ENCODE results near the gene EEF2.
"Not testable (repeated sequence)": the region's sequence is repeated elsewhere in the genome, so short reads cannot be mapped to it uniquely, and the experiment has no call there.

EEF2 gene

DNA sequence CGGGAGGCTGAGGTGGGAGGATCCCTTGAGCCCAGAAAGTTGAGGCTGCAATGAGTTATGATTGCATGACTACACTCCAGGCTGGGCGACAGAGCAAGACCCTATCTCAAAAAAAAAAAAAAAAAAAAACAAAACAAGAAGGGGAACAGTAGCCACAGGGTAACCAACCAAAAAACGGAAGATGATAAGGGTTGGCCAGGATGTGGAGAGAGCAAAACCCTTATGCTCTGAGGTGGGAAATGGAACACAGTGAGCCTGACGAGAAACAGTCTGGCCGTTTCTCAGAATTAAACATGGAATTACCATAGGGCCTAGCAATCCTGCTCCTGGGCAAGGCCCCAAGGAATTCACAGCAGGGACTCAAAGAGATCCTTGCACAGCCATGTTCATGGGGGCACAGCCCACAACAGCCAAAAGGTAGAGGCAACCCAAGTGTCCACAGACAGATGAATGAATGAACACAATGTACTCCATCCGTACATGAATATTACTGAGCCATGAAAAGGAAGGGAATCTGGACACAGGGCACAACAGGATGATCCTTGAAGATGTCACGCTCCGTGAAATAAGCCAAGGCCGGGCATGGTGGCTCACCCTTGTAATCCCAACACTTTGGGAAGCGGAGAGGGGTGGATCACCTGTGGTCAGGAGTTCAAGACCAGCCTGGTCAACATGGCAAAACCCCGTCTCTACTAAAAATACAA, 41.1 kb downstream of the EEF2 start:
- no peak for DNase-seq

DNA sequence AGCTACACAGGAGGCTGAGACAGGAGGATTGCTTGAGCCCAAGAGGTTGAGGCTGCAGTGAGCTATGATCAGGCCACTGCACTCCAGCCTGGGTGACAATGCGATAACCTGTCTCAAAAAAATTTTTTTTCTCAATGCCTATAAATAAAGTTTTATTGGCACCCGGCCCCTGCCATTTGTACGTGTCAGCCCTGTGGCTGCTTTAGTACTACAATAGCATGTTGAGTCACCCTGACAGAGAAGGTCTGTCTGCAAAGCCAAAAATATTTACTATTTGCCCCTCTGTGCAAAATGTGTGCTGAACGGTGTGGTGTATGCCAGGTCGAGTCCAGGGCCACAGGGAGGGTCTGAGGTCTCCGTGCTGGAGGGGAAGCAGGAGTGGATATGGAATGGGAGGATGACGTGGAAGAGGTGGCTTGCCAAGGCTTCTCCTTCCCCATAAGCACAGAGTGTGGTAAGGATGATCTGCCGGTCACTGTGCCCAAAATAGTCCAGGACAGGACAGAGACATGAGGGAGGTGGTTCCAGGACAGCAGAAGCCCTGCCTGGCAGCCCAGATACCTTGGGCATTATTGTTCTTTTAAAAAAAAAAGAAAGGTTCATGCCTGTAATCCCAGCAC, 42.4 kb downstream of the EEF2 start:
- DNase-seq = no peak

GRCh38 chr19:3938300-3938950, 46.8 kb downstream of the EEF2 start:
- DNase-seq = not testable (repeated sequence)

DNA sequence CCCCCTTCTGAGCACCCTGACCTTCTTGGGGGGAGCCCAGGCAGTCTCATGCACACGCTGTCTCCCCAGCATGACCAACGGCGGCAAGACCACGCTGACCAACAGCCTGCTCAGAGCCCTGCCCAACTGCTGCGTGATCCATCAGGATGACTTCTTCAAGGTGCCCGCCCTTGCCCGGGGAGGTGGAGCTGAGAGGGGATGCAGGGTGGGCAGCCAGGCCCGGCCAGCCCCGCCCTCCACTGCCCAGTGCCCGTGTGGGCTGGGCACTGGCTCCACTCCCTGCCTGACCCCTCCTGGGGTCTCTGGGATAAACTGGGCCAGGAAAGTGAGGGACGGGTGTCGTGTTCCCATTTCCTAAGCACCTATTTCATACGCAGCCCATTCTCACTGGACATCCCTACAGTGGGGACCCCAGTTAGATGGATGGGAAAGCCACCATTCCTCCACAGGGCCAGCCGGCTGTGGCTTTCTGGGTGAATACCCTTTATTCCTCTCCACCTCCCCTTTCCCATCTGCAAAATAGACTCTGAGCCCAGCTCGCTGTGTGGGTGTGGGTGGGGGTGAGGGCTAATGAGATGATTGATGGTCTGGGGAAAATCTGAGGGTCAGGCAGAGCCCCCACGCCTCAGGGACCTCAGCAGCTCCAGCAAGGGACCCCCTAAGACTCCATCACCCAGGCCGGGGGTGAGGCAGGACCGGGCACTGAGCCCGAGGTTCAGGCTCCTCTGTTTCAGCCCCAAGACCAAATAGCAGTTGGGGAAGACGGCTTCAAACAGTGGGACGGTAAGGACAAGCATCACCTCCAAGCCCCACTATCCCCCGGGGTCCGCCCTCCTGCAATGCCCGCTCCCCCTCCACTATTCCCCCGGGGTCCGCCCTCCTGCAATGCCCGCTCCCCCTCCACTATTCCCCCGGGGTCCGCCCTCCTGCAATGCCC, 48.5 kb downstream of the EEF2 start:
- DNase-seq = no peak

- no peak for DNase-seq
These were observed 52.1 kb downstream of the EEF2 start, which contains the start of gene NMRK2 for GRCh38 chr19:3932931-3933810. Gene NMRK2 (plus strand): TSS chr19:3933069. CDS start chr19:3933672, 603 bp downstream.

GRCh38 chr19:3931041-3931440, 54.2 kb downstream of the EEF2 start:
- DNase-seq = no peak

Measured in GOT3 (cell line).